Neural cell (in vitro differentiated cells): ENCODE results near the gene MBNL2.

Experiments used
- EZH2 ChIP-seq: fragments of 200-600, 300-800 bp; shearing (Covaris generic), sonication (generic); IDR thresholded peaks from 2 replicates; pipeline ENCODE4 v1.6.1; 2014; ENCODE audit warnings: antibody characterized with exemption, low read length, borderline replicate concordance, mild to moderate bottlenecking; ENCODE audit not compliant: insufficient read depth, poor library complexity, severe bottlenecking
- TAF1 ChIP-seq: IDR thresholded peaks from 2 replicates; pipeline ENCODE4 v1.6.1; 2012; ENCODE audit warnings: low read depth

DNA sequence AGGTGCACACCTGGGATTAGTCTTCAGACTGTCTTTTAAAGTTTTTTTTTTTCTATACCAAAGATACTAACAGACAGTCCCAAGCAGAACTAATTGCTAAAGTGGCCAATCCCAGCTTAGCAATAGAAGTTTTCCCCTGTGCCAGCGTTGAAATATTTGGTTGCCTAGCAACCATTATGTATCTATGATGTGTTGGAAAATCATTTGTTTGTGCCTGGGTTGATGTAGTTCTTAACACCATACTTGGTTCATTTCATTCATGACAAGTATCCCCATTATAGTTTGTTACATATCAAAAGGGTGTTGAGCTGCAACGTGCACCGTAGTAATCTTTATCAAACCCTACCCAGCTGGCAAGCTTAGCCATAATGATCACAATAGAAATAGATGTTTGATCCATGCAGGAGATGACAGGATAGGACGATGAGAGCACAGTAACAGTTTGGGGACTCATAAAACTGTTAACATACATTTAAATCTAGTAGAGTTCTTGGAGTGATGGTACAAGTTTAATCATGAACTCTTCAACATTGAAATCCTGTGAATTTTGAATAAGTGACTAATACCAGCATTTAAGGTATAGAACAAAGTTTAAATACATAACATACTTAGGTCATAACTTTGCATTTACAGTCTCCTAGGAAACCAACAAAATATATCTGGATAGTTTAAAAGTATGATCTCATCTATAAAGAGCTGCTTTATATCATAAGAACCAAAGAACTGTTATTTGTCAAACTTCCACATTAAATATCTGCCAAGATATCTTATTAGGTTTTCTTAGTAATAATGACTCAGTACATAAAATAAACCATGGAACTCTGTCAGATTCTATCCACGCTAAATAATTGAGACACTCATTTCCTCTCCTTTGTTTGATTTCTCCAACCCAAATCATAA is 73.4 kb downstream of the MBNL2 start:
- TF ChIP-seq EZH2, result no peak
- TF ChIP-seq TAF1, result no peak
